Activated CD4-positive, alpha-beta memory T cell treated with anti-CD3 and anti-CD28 coated beads, Interleukin-2, amount 10 ng/mL, durations not matched to agents 7 days and 5 days (primary cell): ENCODE measurements around the gene MSTN. TPM values are rescaled to one million over a fixed set of nuclear protein-coding genes. Genes with fewer than 3 reads are reported as not detected.
"Not testable (repeated sequence)": the region's sequence is repeated elsewhere in the genome, so short reads cannot be mapped to it uniquely, and the experiment has no call there.

Experiments used
- CTCF ChIA-PET: fragments of 350-600 bp; sonication (Branson Sonifier 250); formaldehyde crosslinking; loops from one replicate; lab custom pipeline; 2021; ENCODE audit warnings: antibody characterized with exemption, inconsistent platforms; lab: Charles Lee
- POLR2A ChIA-PET: fragments of 350-600 bp; sonication (Branson Sonifier 250); formaldehyde crosslinking; loops from one replicate; lab custom pipeline; 2021; ENCODE audit warnings: antibody characterized with exemption; lab: Charles Lee
- DNase-seq: peaks from one replicate; pipeline ENCODE4 v3.0.0-alpha.2; 2020
- H3K27ac Mint-ChIP-seq: one replicate; pipeline ENCODE4 v1.8.0; 2021; ENCODE audit warnings: mild to moderate bottlenecking, mixed read lengths
- H3K27me3 Mint-ChIP-seq: one replicate; pipeline ENCODE4 v1.8.0; 2021; ENCODE audit warnings: mixed read lengths
- H3K36me3 Mint-ChIP-seq: one replicate; pipeline ENCODE4 v1.8.0; 2021; ENCODE audit warnings: low read depth, mixed read lengths
- H3K4me1 Mint-ChIP-seq: one replicate; pipeline ENCODE4 v1.8.0; 2021; ENCODE audit warnings: mixed read lengths
- H3K4me3 Mint-ChIP-seq: one replicate; pipeline ENCODE4 v1.8.0; 2021; ENCODE audit warnings: mild to moderate bottlenecking, mixed read lengths
- H3K9me3 Mint-ChIP-seq: one replicate; pipeline ENCODE4 v1.8.0; 2021; ENCODE audit warnings: mixed read lengths
- total RNA-seq, 2 experiments: library from RNA; stranded (reverse); gene quantifications; one replicate each; pipeline ENCODE4 v1.2.3, GENCODE V29; 2021

Gene MSTN
- total RNA-seq, 2 experiments from 2014 or later = not detected

GRCh38 chr2:190060019-190060418 lies 2.5 kb downstream of the MSTN start:
- no peak overlapping the region for H3K4me3 Mint-ChIP-seq
- ChIA-PET POLR2A (no interaction called here), CTCF (no interaction called here)
- H3K27me3 Mint-ChIP-seq = no peaks in the 10 kb centered on the region
- H3K4me1 Mint-ChIP-seq = no peaks in the 10 kb centered on the region
- H3K9me3 Mint-ChIP-seq = no peaks in the 10 kb centered on the region
- no peak overlapping the region for H3K27ac Mint-ChIP-seq
- no peaks in the 10 kb centered on the region for H3K36me3 Mint-ChIP-seq
- DNase-seq = no peak

- no peak for DNase-seq
- no peaks in the 10 kb centered on the region for H3K9me3 Mint-ChIP-seq
- H3K27me3 Mint-ChIP-seq = no peaks in the 10 kb centered on the region
- H3K36me3 Mint-ChIP-seq = no peaks in the 10 kb centered on the region
- H3K27ac Mint-ChIP-seq = no peak overlapping the region
- no peaks in the 10 kb centered on the region for H3K4me1 Mint-ChIP-seq
- no peak overlapping the region for H3K4me3 Mint-ChIP-seq
- ChIA-PET POLR2A (no interaction called here), CTCF (no interaction called here)
These were observed 9.1 kb downstream of the MSTN start for GRCh38 chr2:190053426-190053825.

GRCh38 chr2:190052307-190052706 lies 10.2 kb downstream of the MSTN start:
- POLR2A ChIA-PET = no interaction called here

GRCh38 chr2:190051223-190051622 lies 11.3 kb downstream of the MSTN start:
- ChIA-PET POLR2A (no interaction called here), CTCF (no interaction called here)
- H3K27ac Mint-ChIP-seq = no peak overlapping the region
- DNase-seq = no peak
- H3K27me3 Mint-ChIP-seq = peaks cover 4% of the 10 kb centered on the region
- H3K9me3 Mint-ChIP-seq = no peaks in the 10 kb centered on the region
- H3K4me3 Mint-ChIP-seq = no peak overlapping the region
- no peaks in the 10 kb centered on the region for H3K4me1 Mint-ChIP-seq
- H3K36me3 Mint-ChIP-seq = no peaks in the 10 kb centered on the region

More at GRCh38 chr2:190052307-190052706, 10.2 kb downstream of the MSTN start:
- DNase-seq = no peak
- H3K36me3 Mint-ChIP-seq = no peaks in the 10 kb centered on the region
- CTCF ChIA-PET = no interaction called here
- H3K4me3 Mint-ChIP-seq = no peak overlapping the region
- H3K9me3 Mint-ChIP-seq = no peaks in the 10 kb centered on the region
- peaks cover 4% of the 10 kb centered on the region for H3K27me3 Mint-ChIP-seq
- H3K4me1 Mint-ChIP-seq = no peaks in the 10 kb centered on the region
- no peak overlapping the region for H3K27ac Mint-ChIP-seq

- Mint-ChIP-seq H3K36me3 (no peaks in the 10 kb centered on the region), H3K4me3 (no peak overlapping the region), H3K27me3 (peaks cover 4% of the 10 kb centered on the region), H3K9me3 (no peaks in the 10 kb centered on the region), H3K27ac (no peak overlapping the region), H3K4me1 (no peaks in the 10 kb centered on the region)
- CTCF ChIA-PET = no interaction called here
- no peak for DNase-seq
- POLR2A ChIA-PET = no interaction called here
These were observed 12.5 kb downstream of the MSTN start for GRCh38 chr2:190050001-190050400.

- H3K27ac Mint-ChIP-seq = no peak overlapping the region
- no peaks in the 10 kb centered on the region for H3K36me3 Mint-ChIP-seq
- H3K4me1 Mint-ChIP-seq = no peaks in the 10 kb centered on the region
- CTCF ChIA-PET = no interaction called here
- no peaks in the 10 kb centered on the region for H3K9me3 Mint-ChIP-seq
- no peak for DNase-seq
- peaks cover 29% of the 10 kb centered on the region for H3K27me3 Mint-ChIP-seq
- H3K4me3 Mint-ChIP-seq = no peak overlapping the region
- POLR2A ChIA-PET = no interaction called here
These were observed 17.7 kb downstream of the MSTN start for GRCh38 chr2:190044866-190045265.

- peaks cover 32% of the 10 kb centered on the region for H3K27me3 Mint-ChIP-seq
- no peak overlapping the region for H3K27ac Mint-ChIP-seq
- no peak for DNase-seq
- H3K9me3 Mint-ChIP-seq = no peaks in the 10 kb centered on the region
- no peaks in the 10 kb centered on the region for H3K4me1 Mint-ChIP-seq
- ChIA-PET CTCF (interaction anchor here (1.1 kb wide), 1 partner anchor 19 kb away, joined by 3 read pairs; no protein-coding TSS in a partner anchor), POLR2A (no interaction called here)
- no peaks in the 10 kb centered on the region for H3K36me3 Mint-ChIP-seq
- no peak overlapping the region for H3K4me3 Mint-ChIP-seq
These were observed 19.1 kb downstream of the MSTN start for GRCh38 chr2:190043441-190043840.

GRCh38 chr2:190036071-190036470 lies 26.5 kb downstream of the MSTN start:
- H3K4me1 Mint-ChIP-seq = no peaks in the 10 kb centered on the region
- no peak overlapping the region for H3K27ac Mint-ChIP-seq
- ChIA-PET CTCF (interaction anchor here (2.0 kb wide), 1 partner anchor 11 kb away, joined by 10 read pairs; no protein-coding TSS in a partner anchor), POLR2A (no interaction called here)
- peaks cover 12% of the 10 kb centered on the region for H3K27me3 Mint-ChIP-seq
- no peak overlapping the region for H3K4me3 Mint-ChIP-seq
- H3K9me3 Mint-ChIP-seq = no peaks in the 10 kb centered on the region
- H3K36me3 Mint-ChIP-seq = no peaks in the 10 kb centered on the region
- DNase-seq = no peak

- H3K27me3 Mint-ChIP-seq = peaks cover 17% of the 10 kb centered on the region
- H3K36me3 Mint-ChIP-seq, H3K4me1 Mint-ChIP-seq, DNase-seq, POLR2A ChIA-PET, H3K9me3 Mint-ChIP-seq, H3K27ac Mint-ChIP-seq, H3K4me3 Mint-ChIP-seq, CTCF ChIA-PET: not testable (repeated sequence)
These were observed 28.1 kb downstream of the MSTN start for GRCh38 chr2:190034417-190034816.

GRCh38 chr2:190031969-190032618 lies 30.4 kb downstream of the MSTN start:
- Mint-ChIP-seq H3K4me1 (no peaks in the 10 kb centered on the region), H3K4me3 (no peak overlapping the region), H3K27ac (no peak overlapping the region), H3K36me3 (no peaks in the 10 kb centered on the region), H3K27me3 (peaks cover 22% of the 10 kb centered on the region), H3K9me3 (no peaks in the 10 kb centered on the region)
- ChIA-PET CTCF (no interaction called here), POLR2A (no interaction called here)
- no peak for DNase-seq

GRCh38 chr2:190023860-190024259 lies 38.7 kb downstream of the MSTN start:
- peaks cover 15% of the 10 kb centered on the region for H3K27me3 Mint-ChIP-seq
- DNase-seq = no peak
- no peaks in the 10 kb centered on the region for H3K9me3 Mint-ChIP-seq
- H3K27ac Mint-ChIP-seq = no peak overlapping the region
- CTCF ChIA-PET = interaction anchor here (1.2 to 2.6 kb wide), 2 partner anchors 13 to 254 kb away, joined by 3 to 10 read pairs; no protein-coding TSS in a partner anchor
- no peaks in the 10 kb centered on the region for H3K36me3 Mint-ChIP-seq
- no peaks in the 10 kb centered on the region for H3K4me1 Mint-ChIP-seq
- no peak overlapping the region for H3K4me3 Mint-ChIP-seq
- POLR2A ChIA-PET = no interaction called here

- peaks cover 7% of the 10 kb centered on the region for H3K9me3 Mint-ChIP-seq
- CTCF ChIA-PET = interaction anchor here (0.6 kb wide), 1 partner anchor 1933 kb away, joined by 8 read pairs; no protein-coding TSS in a partner anchor
- H3K36me3 Mint-ChIP-seq = no peaks in the 10 kb centered on the region
These were observed 41.8 kb downstream of the MSTN start for GRCh38 chr2:190020720-190021119.

GRCh38 chr2:190017837-190018236 lies 44.7 kb downstream of the MSTN start:
- DNase-seq = no peak
- peaks cover 10% of the 10 kb centered on the region for H3K27me3 Mint-ChIP-seq
- CTCF ChIA-PET = no interaction called here
- POLR2A ChIA-PET = no interaction called here
- H3K4me3 Mint-ChIP-seq = no peak overlapping the region
- no peaks in the 10 kb centered on the region for H3K36me3 Mint-ChIP-seq
- H3K9me3 Mint-ChIP-seq = peaks cover 14% of the 10 kb centered on the region
- H3K27ac Mint-ChIP-seq = no peak overlapping the region
- H3K4me1 Mint-ChIP-seq = no peaks in the 10 kb centered on the region

More at GRCh38 chr2:190020720-190021119, 41.8 kb downstream of the MSTN start:
- Mint-ChIP-seq H3K4me3 (no peak overlapping the region), H3K27ac (no peak overlapping the region), H3K27me3 (peaks cover 8% of the 10 kb centered on the region), H3K4me1 (no peaks in the 10 kb centered on the region)
- DNase-seq = no peak
- POLR2A ChIA-PET = no interaction called here

GRCh38 chr2:190015969-190016368 lies 46.6 kb downstream of the MSTN start:
- Mint-ChIP-seq H3K9me3 (peaks cover 14% of the 10 kb centered on the region), H3K27me3 (peaks cover 12% of the 10 kb centered on the region)
- H3K27ac Mint-ChIP-seq, POLR2A ChIA-PET, H3K36me3 Mint-ChIP-seq, H3K4me1 Mint-ChIP-seq, H3K4me3 Mint-ChIP-seq, DNase-seq, CTCF ChIA-PET: not testable (repeated sequence)
